Activated naive CD4-positive, alpha-beta T cell (primary cell): ENCODE measurements around the gene PARD3B.

Experiments used
- DNase-seq, 4 experiments: peaks; one replicate each; lab custom pipeline; 2025; lab: John Stamatoyannopoulos, UW

Gene PARD3B

DNA sequence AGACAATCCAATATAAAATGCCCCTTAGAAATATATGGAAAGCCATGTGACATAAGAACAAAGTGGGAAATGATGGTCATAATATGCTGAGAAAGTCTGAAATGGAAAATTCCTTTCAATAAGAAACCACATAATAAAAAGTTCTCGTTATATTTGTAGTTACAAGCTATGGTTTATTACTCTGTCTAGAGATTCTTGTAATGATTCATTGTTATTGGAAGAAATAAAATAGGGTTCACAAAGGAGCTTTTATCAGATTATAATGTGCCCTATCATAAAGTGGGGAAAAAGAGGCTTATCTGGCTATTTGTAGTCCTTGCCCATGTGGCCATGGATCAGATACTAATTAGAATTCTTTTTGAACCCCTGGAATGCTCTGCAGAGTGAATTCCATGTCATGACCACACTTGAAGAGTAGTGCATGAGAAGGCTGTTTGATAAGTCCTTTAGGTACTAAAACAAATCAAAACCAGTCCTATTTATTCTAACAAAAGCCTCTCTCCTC, 716.3 kb downstream of the PARD3B start:
- DNase-seq = no peak

GRCh38 chr2:205267323-205267722, 722.0 kb downstream of the PARD3B start:
- DNase-seq = no peak

DNA sequence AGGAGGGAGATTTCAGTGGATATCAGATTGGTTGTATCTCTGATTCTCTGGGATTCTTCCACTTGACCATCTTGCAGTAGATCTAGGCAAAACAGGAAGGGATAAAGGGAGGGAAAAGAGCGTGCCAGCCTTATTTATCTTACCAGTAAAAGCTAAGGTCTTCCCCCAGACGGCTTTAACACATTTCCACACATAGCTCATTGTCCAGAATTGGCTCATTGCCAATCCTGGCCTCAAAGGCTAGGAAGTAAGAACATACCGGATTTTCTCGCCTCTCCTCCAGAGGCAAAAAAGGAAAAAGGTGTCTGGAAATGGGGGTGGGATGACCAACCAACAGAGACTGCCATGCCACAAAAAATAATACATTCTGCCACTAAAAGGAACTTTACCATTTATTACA, 725.4 kb downstream of the PARD3B start:
- no peak for DNase-seq

DNA sequence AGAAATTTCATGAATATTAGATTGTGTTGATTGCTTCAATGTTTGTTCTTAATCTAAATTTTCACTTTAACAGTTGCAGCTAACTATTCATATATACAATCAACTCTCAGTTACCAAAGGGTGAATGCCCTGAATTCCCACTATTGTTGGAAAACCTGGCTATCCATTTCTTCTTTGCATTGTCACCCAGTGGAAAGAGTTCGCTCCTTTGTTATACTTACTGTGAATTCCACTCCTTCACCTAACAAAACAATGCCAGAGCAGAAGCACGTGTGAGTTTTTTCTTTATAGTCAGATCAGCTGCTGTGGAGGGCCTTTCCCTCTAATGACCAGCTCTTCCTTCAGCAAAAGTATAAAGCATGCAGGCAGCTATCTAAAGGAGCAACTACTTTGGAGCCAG, 727.9 kb downstream of the PARD3B start:
- no peak for DNase-seq

DNA sequence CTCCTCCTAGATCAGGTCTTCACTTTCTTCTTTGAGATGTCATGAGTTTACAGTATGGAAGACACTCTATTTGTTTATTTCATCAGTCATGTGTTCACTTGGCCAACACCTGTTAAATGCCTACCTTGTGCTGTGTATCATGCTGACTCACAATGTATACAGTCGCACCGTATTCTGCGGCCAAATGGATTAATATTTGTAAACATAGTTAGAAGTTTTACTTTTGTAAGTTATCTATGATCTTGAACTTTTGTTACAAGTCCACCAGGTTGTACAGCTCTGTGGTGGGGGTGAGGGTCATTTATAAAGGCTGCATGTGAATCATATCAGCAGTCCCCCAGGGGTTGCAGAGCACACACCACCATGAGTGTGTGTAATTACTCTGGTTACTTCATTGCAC, 728.4 kb downstream of the PARD3B start:
- DNase-seq = no peak

- DNase-seq = no peak
Observed at GRCh38 chr2:205274801-205275200, 729.5 kb downstream of the PARD3B start.

- DNase-seq = no peak
Observed at GRCh38 chr2:205276116-205276777, 731.0 kb downstream of the PARD3B start.

- DNase-seq = no peak
Observed at GRCh38 chr2:205280596-205281236, 735.4 kb downstream of the PARD3B start.

GRCh38 chr2:205283736-205284270, 738.5 kb downstream of the PARD3B start:
- DNase-seq = no peak

- no peak for DNase-seq
Observed at GRCh38 chr2:205284334-205284733, 739.1 kb downstream of the PARD3B start.

DNA sequence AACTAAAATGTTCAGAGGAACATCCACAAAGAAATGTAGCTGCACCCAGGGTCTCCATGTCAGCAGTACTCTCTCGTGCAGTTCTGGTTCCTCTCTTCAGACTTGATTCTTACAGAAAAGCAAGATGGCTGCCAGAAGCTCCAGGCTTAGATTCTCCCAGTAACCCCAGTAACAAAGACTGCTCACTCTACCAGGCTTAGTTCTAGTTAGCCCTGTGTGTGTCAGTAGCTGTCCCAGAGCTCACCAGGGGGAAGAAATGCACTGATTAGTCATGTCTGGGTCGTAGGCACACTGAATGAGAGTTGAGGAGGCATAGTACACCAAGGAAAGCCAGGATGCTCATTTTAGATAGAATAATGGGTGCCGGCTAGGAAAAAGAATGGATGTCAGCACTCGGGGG, 742.0 kb downstream of the PARD3B start:
- DNase-seq = no peak

GRCh38 chr2:205288686-205289085, 743.4 kb downstream of the PARD3B start:
- no peak for DNase-seq

DNA sequence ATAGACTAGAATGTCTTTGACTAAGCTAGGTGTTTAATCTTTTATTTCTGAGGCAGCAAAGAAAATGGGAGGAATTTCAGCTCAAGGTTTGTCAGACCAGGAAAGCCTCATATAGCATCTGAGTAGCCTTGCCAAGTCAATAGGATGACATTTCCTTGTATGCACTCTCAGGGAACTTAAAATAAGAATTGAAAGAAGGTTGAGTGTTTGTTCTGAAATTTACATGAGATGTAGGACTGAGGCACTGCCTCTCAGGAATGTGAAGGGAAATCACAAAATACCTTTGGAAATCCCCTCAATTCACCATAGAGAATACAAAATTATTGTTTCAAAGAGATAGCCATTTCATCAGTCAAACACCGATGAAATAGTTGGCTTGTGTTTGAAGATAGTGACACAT, 745.0 kb downstream of the PARD3B start:
- no peak for DNase-seq

DNA sequence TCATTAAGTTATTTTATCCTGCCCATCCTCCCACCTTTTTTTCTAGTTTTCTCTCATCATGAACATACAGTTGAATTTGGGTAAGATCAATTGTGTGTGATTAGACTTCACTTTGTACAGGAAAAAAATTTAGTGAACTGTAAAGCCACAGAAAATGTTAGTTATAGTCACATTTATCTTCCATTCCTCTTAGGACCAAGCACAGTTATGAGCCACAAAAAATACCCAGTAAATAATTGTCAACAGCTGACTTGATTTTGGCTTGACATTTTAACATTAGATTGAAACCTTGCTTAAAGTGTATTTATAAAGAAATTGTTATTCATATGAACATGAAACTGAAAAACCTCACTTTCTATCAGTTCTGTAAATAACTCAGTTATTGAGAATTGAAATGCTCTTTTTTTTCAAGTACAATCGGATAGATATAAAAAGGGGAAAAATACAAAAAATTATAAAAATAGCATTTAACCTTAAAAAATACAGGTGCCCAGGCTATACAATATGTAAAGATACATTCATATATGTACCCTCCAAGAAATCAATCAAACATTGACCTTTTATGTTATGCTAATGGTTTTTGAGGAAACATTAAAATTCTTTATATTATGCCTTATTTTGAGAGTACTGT, 747.5 kb downstream of the PARD3B start:
- DNase-seq = no peak

DNA sequence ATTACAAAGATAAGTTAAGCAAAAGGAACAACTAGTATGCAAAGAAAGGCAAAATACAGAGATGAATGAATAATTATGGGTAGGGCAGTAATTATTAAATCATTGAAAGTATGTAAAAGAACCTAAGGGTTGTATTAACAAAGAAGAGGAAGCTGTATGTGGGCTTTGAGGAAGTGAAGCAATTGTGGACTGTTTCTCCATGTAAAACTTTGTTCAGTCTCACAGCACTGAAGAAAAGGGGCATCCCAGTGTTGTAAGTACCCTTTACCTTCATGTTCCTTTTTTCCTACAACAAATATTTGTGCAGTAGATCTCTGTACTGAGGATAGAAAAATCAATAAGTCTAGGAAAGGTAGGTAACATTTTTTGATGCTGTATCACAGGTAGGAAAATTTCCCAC, 748.3 kb downstream of the PARD3B start:
- DNase-seq = no peak

- DNase-seq = no peak
Observed at GRCh38 chr2:205296959-205297358, 751.7 kb downstream of the PARD3B start.

- no peak for DNase-seq
Observed at GRCh38 chr2:205297368-205297767, 752.1 kb downstream of the PARD3B start.

DNA sequence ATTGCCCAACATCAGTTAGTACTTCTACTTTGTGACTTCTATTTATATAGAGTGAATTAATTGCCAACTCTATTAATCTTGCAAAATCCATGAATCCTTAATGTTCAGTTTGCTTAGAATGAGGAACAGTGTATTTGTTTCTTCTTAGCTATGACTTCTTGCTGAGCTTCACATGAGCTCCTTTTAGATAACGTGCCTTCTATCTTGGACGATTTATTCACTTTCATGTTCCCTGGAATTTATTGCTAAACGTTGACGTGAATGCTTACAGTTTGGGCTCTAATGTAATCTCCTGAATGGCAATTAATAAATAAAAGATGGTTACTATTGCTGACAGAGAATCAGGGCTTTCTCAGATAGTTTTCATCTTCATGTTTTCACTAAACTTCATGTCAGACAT, 752.6 kb downstream of the PARD3B start:
- DNase-seq = no peak

- DNase-seq = no peak
Observed at GRCh38 chr2:205311201-205311600, 765.9 kb downstream of the PARD3B start.

- DNase-seq = no peak
Observed at GRCh38 chr2:205321231-205321630, 776.0 kb downstream of the PARD3B start.

- no peak for DNase-seq
Observed at GRCh38 chr2:205323929-205324328, 778.7 kb downstream of the PARD3B start.

DNA sequence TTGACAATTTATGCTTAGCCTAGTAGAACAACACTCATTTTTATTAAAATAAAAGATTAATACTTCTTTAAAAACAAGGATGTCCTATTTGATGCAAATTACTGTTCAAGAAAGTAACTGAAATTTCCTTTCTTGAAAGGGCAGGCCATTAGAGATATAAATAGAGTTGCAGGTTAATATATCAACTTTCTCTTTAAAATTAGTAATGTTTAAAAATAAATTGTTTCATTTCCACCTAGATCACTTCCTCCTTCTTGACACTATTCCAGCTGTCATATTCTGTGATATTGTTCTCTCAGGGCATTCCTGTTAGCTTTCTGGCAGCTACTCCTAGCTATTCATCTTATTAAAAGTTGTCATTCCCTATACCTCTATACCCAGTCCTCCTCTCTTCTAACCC, 779.1 kb downstream of the PARD3B start:
- DNase-seq = no peak

DNA sequence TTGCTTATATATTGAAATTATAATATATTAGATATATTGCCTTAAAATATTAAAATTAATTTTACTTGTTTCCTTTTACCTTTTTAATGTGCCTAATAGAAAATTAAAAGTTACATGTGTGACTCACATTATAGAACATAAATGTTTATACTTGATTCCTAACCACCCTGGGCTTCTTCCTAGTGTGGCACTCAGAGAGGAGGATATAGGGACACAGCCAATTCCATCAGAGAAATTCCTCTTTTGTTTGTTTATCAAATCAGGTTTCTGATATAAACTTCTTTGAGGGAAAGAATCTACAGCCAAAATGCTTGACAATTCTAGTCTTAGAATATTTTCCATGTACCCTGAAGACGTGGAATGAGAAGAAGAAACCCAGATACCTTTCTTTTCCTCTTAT, 788.1 kb downstream of the PARD3B start:
- no peak for DNase-seq
